ENCODE results near the gene ZNF469. TPM values are rescaled to one million over a fixed set of nuclear protein-coding genes. Genes with fewer than 3 reads are reported as not detected.
"Not testable (repeated sequence)": the region's sequence is repeated elsewhere in the genome, so short reads cannot be mapped to it uniquely, and the experiment has no call there.

ZNF469 gene
- total RNA-seq, 2 experiments from 2014 or later: 0.15 to 0.17 TPM

- H3K27me3 Mint-ChIP-seq (ENCODE audit: low read depth); H3K4me3 Mint-ChIP-seq; H3K27ac Mint-ChIP-seq; CTCF ChIA-PET; H3K36me3 Mint-ChIP-seq (ENCODE audit: low read depth); H3K9me3 Mint-ChIP-seq; H3K4me1 Mint-ChIP-seq (ENCODE audit: low read depth); DNase-seq; intact Hi-C loops (cut with micrococcal nuclease): not testable (repeated sequence)
These were observed 27.7 kb downstream of the ZNF469 start for GRCh38 chr16:88410297-88410968.

DNA sequence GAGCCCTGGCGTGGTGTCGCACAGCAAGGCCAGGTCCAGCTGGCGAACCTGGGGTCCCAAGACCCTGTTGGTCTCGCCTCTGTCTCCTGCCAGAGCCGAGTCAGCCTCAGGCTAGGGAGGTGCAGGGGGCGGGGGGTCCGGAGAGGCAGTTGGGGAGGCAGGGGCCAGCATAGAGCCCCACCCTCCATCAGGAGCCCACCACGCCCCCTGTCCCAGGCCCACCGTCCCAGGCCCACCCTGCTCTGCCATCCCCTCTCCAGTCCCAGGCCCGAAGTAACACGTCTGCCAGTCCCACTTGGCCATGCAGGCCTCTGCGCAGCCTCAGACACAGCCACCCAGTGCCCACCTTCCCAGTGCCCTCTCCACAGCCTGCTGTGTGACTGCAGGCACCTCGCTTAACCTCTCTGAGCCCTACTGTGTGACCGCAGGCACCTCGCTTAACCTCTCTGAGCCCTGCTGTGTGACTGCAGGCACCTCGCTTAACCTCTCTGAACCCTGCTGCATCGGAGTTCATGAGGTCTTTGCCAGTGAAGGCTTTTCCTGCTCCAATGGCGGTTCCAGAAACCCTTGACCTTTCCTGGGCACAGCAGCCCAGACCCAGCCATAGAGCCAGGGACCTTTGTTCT, 29.3 kb downstream of the ZNF469 start:
- Mint-ChIP-seq H3K27me3 (ENCODE audit: low read depth) (no peaks in the 10 kb centered on the region), H3K27ac (no peak overlapping the region)
- intact Hi-C loops (cut with micrococcal nuclease): no loop called here

GRCh38 chr16:88412766-88413165, 30.0 kb downstream of the ZNF469 start:
- H3K4me3 Mint-ChIP-seq: no peak overlapping the region
- no peaks in the 10 kb centered on the region for H3K36me3 Mint-ChIP-seq (ENCODE audit: low read depth)
- no peaks in the 10 kb centered on the region for H3K9me3 Mint-ChIP-seq
- H3K27me3 Mint-ChIP-seq (ENCODE audit: low read depth): no peaks in the 10 kb centered on the region
- no peak overlapping the region for H3K27ac Mint-ChIP-seq
- no peak for DNase-seq
- H3K4me1 Mint-ChIP-seq (ENCODE audit: low read depth): no peaks in the 10 kb centered on the region
- CTCF ChIA-PET: no interaction called here
- intact Hi-C loops (cut with micrococcal nuclease): no loop called here

More for the DNA sequence above, 29.3 kb downstream of the ZNF469 start:
- DNase-seq: no peak
- CTCF ChIA-PET: no interaction called here
- no peak overlapping the region for H3K4me3 Mint-ChIP-seq
- no peaks in the 10 kb centered on the region for H3K9me3 Mint-ChIP-seq
- H3K4me1 Mint-ChIP-seq (ENCODE audit: low read depth): no peaks in the 10 kb centered on the region
- no peaks in the 10 kb centered on the region for H3K36me3 Mint-ChIP-seq (ENCODE audit: low read depth)

DNA sequence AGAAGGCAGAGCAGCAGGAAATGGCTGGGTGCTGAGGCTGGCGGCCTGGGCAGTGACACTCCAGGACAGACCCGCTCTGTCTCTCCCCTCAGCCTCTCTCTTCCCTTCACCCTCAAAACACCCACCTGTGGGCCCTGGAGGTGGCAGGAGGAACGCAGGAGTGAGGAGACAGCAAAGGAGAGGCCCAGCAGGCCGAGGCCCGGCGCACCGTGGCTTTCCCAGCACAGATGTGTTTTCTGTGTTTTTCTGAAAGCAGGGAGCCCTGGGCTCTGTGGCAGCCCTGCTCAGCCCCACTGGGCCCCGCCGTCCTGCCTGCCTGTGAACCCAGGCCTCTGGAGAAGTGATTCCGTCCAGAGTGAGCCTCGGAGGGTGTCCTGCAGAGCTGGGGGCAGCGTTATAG, 30.5 kb downstream of the ZNF469 start:
- Mint-ChIP-seq H3K27ac (no peak overlapping the region), H3K36me3 (ENCODE audit: low read depth) (no peaks in the 10 kb centered on the region), H3K27me3 (ENCODE audit: low read depth) (no peaks in the 10 kb centered on the region), H3K4me1 (ENCODE audit: low read depth) (no peaks in the 10 kb centered on the region), H3K9me3 (no peaks in the 10 kb centered on the region), H3K4me3 (no peak overlapping the region)
- DNase-seq: no peak
- intact Hi-C loops (cut with micrococcal nuclease): no loop called here
- CTCF ChIA-PET: no interaction called here

DNA sequence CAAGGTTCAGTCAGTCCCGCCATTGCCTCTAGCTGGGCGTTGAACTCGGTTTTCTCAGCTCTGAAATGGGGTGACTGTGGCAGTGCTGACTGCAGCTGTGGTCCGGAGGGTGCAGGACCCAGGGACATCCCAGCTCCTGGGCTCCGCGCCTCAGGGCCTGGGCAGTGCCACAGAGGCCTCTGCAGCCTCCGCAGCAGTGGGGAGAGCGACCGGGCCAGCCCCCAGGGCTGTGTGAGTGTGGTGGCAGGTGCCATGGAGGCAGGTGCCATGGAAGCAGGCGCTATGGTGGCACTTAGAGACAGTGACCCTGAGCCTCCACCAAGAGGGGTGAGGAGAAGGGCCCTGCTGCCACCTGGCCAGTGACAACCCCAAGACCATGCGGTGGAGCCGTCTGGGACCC, 30.9 kb downstream of the ZNF469 start:
- Mint-ChIP-seq H3K36me3 (ENCODE audit: low read depth) (no peaks in the 10 kb centered on the region), H3K4me1 (ENCODE audit: low read depth) (no peaks in the 10 kb centered on the region), H3K27me3 (ENCODE audit: low read depth) (peaks cover under 1% of the 10 kb centered on the region), H3K9me3 (no peaks in the 10 kb centered on the region), H3K4me3 (no peak overlapping the region), H3K27ac (no peak overlapping the region)
- CTCF ChIA-PET: no interaction called here
- intact Hi-C loops (cut with micrococcal nuclease): no loop called here
- no peak for DNase-seq

DNA sequence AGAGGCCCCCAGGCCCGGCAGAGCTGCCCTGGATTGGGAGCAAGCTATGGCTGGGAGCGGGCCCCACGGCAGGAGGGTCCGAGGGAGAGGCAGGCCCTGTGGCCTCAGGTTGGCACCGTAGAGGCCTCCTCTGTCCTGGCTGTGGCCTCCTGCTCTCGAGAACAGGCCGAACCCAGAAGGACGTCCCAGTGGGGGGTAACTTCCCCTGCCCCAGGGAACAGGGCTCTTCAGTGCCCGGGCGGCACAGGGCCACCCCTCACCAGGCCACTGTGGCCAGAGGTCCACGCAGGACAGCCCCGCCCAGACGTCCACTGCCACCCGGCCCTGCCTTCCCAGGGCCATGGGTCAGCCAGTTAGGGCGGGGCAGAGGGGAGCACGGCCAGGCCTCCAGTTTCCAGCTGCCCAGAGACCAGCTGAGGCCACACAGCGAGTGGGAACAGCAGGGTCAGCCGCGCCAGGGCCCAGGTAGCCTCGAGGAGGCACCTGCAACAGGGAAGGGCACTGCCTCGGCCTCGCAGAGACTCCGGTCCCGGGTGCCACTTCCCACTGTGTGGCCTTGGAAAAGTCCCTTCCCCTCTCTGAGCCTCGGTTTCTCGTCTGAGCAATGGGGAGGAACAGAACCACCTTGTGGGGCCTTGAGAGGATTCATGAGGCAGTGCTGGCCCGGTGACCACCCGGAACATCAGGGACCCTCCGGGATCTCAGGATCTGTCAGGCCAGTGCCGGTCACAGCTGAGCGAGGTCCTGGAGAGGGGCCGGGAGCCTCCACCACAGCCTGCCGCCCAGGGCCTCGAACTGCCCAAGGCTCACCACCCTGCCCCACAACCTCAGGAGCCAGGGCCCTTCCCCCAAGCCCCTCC, 32.0 kb downstream of the ZNF469 start:
- Mint-ChIP-seq H3K36me3 (ENCODE audit: low read depth) (no peaks in the 10 kb centered on the region), H3K9me3 (no peaks in the 10 kb centered on the region), H3K27ac (no peak overlapping the region), H3K4me3 (no peak overlapping the region), H3K4me1 (ENCODE audit: low read depth) (no peaks in the 10 kb centered on the region), H3K27me3 (ENCODE audit: low read depth) (peaks cover 2% of the 10 kb centered on the region)
- no peak for DNase-seq
- CTCF ChIA-PET: no interaction called here
- intact Hi-C loops (cut with micrococcal nuclease): no loop called here

DNA sequence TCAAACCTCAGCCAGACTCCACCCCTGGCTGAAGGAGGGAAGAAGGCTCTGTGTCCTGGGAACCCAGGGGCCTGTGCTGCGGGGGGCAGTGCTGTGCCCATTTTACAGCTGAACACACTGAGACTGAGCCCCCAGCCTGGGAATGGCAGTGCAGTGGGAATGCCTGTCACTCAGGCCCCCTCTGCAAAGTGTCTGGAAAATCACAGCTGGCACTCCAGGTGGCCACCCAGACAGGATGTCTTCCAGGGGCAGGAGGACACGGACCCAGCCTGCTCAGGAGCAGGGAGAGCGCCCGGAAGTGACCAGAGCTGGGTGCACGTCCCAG, 32.6 kb downstream of the ZNF469 start:
- no peaks in the 10 kb centered on the region for H3K36me3 Mint-ChIP-seq (ENCODE audit: low read depth)
- CTCF ChIA-PET: no interaction called here
- H3K27me3 Mint-ChIP-seq (ENCODE audit: low read depth): peaks cover 2% of the 10 kb centered on the region
- no peaks in the 10 kb centered on the region for H3K9me3 Mint-ChIP-seq
- H3K4me1 Mint-ChIP-seq (ENCODE audit: low read depth): no peaks in the 10 kb centered on the region
- no peak for DNase-seq
- no peak overlapping the region for H3K27ac Mint-ChIP-seq
- no peak overlapping the region for H3K4me3 Mint-ChIP-seq
- intact Hi-C loops (cut with micrococcal nuclease): no loop called here

DNA sequence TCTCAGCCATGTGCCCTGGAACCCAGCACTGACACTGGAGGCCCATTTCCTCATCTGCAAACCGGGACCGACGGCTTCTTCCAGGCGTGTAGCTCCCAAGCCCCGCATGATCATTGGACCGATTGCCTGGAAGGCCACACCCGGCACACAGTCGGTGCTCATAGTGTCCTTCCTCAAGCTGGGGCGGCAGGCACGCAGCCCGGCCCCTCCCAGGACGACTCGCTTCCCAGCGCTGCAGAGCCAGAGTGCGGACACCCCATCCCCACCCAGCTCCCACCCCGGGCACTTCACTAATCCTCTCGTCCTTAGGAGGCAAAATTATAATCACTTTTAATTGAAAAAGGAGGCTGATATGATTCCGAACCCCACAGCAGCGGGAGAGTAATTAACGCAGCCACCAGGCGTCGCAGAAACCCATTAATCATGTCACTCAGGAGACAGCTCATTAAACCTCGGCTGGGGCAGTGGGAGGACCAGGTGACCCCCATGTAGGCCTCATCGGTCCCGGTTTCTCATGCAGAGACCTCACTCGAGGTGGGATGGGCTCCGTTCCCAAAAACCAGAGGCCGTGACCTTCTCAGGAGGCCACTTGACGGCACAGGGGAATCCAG, 33.1 kb downstream of the ZNF469 start:
- intact Hi-C loops (cut with micrococcal nuclease): no loop called here
- H3K4me3 Mint-ChIP-seq: no peak overlapping the region
- no peaks in the 10 kb centered on the region for H3K9me3 Mint-ChIP-seq
- no peak for DNase-seq
- no peak overlapping the region for H3K27ac Mint-ChIP-seq
- H3K27me3 Mint-ChIP-seq (ENCODE audit: low read depth): peaks cover 2% of the 10 kb centered on the region
- CTCF ChIA-PET: no interaction called here
- no peaks in the 10 kb centered on the region for H3K4me1 Mint-ChIP-seq (ENCODE audit: low read depth)
- no peaks in the 10 kb centered on the region for H3K36me3 Mint-ChIP-seq (ENCODE audit: low read depth)

DNA sequence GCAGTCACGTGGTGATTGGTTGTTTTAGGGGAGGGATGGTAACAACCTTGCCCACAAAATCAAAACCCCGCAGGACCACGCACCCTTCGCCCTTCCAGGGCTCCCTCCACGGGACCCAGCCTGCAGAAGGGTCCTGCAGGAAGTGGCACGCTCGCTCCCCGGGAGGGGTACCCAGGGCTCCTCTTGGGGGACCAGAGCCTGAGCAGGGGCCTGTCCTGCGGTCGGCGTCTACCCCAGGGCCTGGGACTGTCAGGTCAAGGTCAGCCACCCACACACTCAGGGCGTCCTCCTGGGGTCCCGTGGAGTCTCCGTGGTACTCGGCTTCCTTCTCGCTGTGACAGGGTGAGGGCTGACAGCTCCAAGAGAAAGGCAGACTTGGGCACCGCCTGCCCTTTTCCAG, 33.9 kb downstream of the ZNF469 start:
- Mint-ChIP-seq H3K9me3 (no peaks in the 10 kb centered on the region), H3K27me3 (ENCODE audit: low read depth) (peaks cover 2% of the 10 kb centered on the region), H3K36me3 (ENCODE audit: low read depth) (no peaks in the 10 kb centered on the region), H3K4me3 (no peak overlapping the region), H3K4me1 (ENCODE audit: low read depth) (no peaks in the 10 kb centered on the region), H3K27ac (no peak overlapping the region)
- CTCF ChIA-PET: no interaction called here
- no peak for DNase-seq
- intact Hi-C loops (cut with micrococcal nuclease): no loop called here

GRCh38 chr16:88417684-88418476, 35.1 kb downstream of the ZNF469 start:
- H3K27me3 Mint-ChIP-seq (ENCODE audit: low read depth): peaks cover 2% of the 10 kb centered on the region
- H3K27ac Mint-ChIP-seq: no peak overlapping the region
- intact Hi-C loops (cut with micrococcal nuclease): no loop called here
- H3K4me3 Mint-ChIP-seq: no peak overlapping the region
- no peaks in the 10 kb centered on the region for H3K9me3 Mint-ChIP-seq
- CTCF ChIA-PET: no interaction called here
- no peaks in the 10 kb centered on the region for H3K4me1 Mint-ChIP-seq (ENCODE audit: low read depth)
- DNase-seq: no peak
- H3K36me3 Mint-ChIP-seq (ENCODE audit: low read depth): no peaks in the 10 kb centered on the region

- CTCF ChIA-PET: no interaction called here
- Mint-ChIP-seq H3K4me1 (ENCODE audit: low read depth) (no peaks in the 10 kb centered on the region), H3K4me3 (no peak overlapping the region), H3K9me3 (no peaks in the 10 kb centered on the region), H3K27me3 (ENCODE audit: low read depth) (peaks cover 2% of the 10 kb centered on the region), H3K36me3 (ENCODE audit: low read depth) (no peaks in the 10 kb centered on the region), H3K27ac (no peak overlapping the region)
- DNase-seq: no peak
- intact Hi-C loops (cut with micrococcal nuclease): no loop called here
These were observed 36.1 kb downstream of the ZNF469 start for GRCh38 chr16:88418869-88419268.

DNA sequence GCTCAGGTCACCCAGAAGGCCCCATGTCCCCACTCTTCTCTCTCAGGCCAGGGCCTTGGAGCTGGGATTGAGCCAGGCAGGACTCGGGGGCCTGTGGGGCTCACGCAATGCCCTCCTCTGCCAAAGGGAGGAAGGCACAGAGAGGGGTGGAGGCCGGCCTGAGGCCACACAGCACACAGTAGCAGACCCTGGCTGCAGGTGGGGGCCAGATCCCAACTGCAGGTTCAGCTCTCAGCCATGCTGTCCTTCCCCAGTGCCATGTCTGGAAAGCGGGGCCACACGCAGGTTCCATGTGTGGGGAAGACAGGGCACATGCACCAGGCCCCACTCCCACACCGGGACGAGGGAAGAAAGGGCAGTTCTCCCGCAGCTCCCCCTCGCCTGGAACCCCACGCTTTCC, 37.0 kb downstream of the ZNF469 start:
- intact Hi-C loops (cut with micrococcal nuclease): no loop called here
- Mint-ChIP-seq H3K4me3 (no peak overlapping the region), H3K4me1 (ENCODE audit: low read depth) (no peaks in the 10 kb centered on the region), H3K36me3 (ENCODE audit: low read depth) (no peaks in the 10 kb centered on the region), H3K27me3 (ENCODE audit: low read depth) (peaks cover 2% of the 10 kb centered on the region), H3K9me3 (no peaks in the 10 kb centered on the region), H3K27ac (no peak overlapping the region)
- DNase-seq: no peak
- CTCF ChIA-PET: no interaction called here
